ENCODE results near the gene CYP2C9. TPM values are rescaled to one million over a fixed set of nuclear protein-coding genes. Genes with fewer than 3 reads are reported as not detected.

CYP2C9 gene
- total and polyA plus RNA-seq, 2 of the 13 experiments (the other 11 are each of a cell fraction or from before 2014, with no cell fraction given), result not detected

- TF ChIP-seq PAXIP1 (CRISPR knock-in tag; conservative IDR thresholded peaks at IDR 0.05) (peak; percentile 80), ZNF747 (CRISPR knock-in tag; IDR thresholded peaks at IDR 0.05; ENCODE audit: borderline replicate concordance) (no peak), FOXJ3 (CRISPR knock-in tag; IDR thresholded peaks at IDR 0.05; ENCODE audit: borderline replicate concordance) (peak; percentile 84; the same call in 1 of the 2 replicates), ATF3 (CRISPR knock-in tag; IDR thresholded peaks at IDR 0.05) (peak; percentile 65), ZBTB39 (CRISPR knock-in tag; IDR thresholded peaks at IDR 0.05) (no peak; the same call in 1 of the 2 replicates), ZNF124 (CRISPR knock-in tag; IDR thresholded peaks at IDR 0.05) (peak; percentile 57; the same call in 1 of the 2 replicates), FOXP4 (CRISPR knock-in tag; IDR thresholded peaks at IDR 0.05) (peak; percentile 85), THYN1 (CRISPR knock-in tag; IDR thresholded peaks at IDR 0.05; ENCODE audit: borderline replicate concordance, low read depth) (no peak), ARID5B (CRISPR knock-in tag; IDR thresholded peaks at IDR 0.05) (peak; percentile 90), GTF2F1 (IDR thresholded peaks at IDR 0.05; ENCODE audit: low read length) (no peak), TCF7L2 (IDR thresholded peaks at IDR 0.05; ENCODE audit: low read depth, low read length) (no peak), DPF2 (CRISPR knock-in tag; IDR thresholded peaks at IDR 0.05; ENCODE audit: borderline replicate concordance, low read depth) (0 out of 2 replicates have a peak, but pooled peaks have one; percentile 21), THRA (CRISPR knock-in tag; IDR thresholded peaks at IDR 0.05; ENCODE audit: borderline replicate concordance) (peak; percentile 48; the same call in 1 of the 2 replicates), SAP130 (CRISPR knock-in tag; IDR thresholded peaks at IDR 0.05; ENCODE audit: low read depth) (peak; percentile 43; the same call in 1 of the 2 replicates), ZNF563 (CRISPR knock-in tag; IDR thresholded peaks at IDR 0.05) (no peak), YEATS4 (CRISPR knock-in tag; IDR thresholded peaks at IDR 0.05; ENCODE audit: borderline replicate concordance) (no peak)
Observed at GRCh38 chr10:94902570-94902969, 35.9 kb upstream of the CYP2C9 start (continued).

All from HepG2 (cell line).